ENCODE data around the gene DOCK6. TPM values are rescaled to one million over a fixed set of nuclear protein-coding genes. Genes with fewer than 3 reads are reported as not detected.
A peak's percentile ranks its signal among the peaks of the same experiment; 100 is the strongest.

The DOCK6 gene
- total and polyA plus RNA-seq, 10 of the 15 experiments (the other 5 are each of a cell fraction or from before 2014, with no cell fraction given): 0.76 to 24.8 (median 4.7) TPM

DNA sequence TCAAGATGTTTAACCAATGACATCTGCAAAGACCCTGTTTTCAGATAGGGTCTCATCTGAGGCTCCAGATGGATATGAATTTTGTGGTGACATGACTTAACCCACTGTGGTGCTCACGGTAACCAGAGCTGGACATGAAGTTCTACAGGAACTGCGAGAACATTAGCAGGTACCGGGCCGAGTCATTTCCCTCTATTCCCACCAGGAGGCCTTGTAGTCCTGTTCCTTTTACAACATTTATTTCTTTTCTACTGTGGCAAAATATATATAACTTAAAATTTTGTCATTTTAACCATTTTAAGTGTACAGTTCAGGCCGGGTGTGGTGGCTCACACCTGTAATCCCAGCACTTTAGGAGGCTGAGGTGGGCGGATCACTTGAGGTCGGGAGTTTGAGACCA lies 26.0 kb upstream of the DOCK6 start:
- H3K4me2 ChIP-seq (ENCODE audit: control insufficient read depth, insufficient read depth): no peak overlapping the region
- WGBS (ENCODE audit: insufficient coverage, insufficient replicate concordance, low lambda C conversion rate, missing lambda C conversion rate): 42% methylated on average over 7 of the region's 7 CpGs
- no peaks in the 10 kb centered on the region for H3K27me3 ChIP-seq (replicated peaks in 1 of 2; ENCODE audit: control insufficient read depth in 2 of 2, insufficient read depth in 2 of 2, low read length in 1 of 2)
- H3K9me3 ChIP-seq (replicated peaks; ENCODE audit: control insufficient read depth, insufficient read depth, low read length): no peaks in the 10 kb centered on the region
- POLR2A ChIA-PET: no interaction called here
- RAD21 ChIA-PET (ENCODE audit: unreplicated experiment): no interaction called here
- ATAC-seq (peak; percentile 52; the same call in 1 of the 3 replicates), DNase-seq (ENCODE audit: low read depth, low spot score) (no peak), FAIRE-seq (peak; percentile 61)
- H3K27ac ChIP-seq (ENCODE audit: control insufficient read depth, insufficient read depth): no peak overlapping the region
- intact Hi-C loops (cut with micrococcal nuclease; ENCODE audit: unreplicated experiment): no loop called here
- peaks cover 4% of the 10 kb centered on the region for H3K4me1 ChIP-seq (ENCODE audit: control insufficient read depth, insufficient read depth, low read length)
- in situ Hi-C loops (cut with MboI): no loop called here
- H3K9ac ChIP-seq (ENCODE audit: control insufficient read depth, insufficient read depth, low read length): no peak overlapping the region
- BruUV-seq (replicated peaks): no TSS peak
- H2AFZ ChIP-seq (ENCODE audit: control insufficient read depth, low read depth, low read length): no peak overlapping the region
- CTCF ChIA-PET: interaction anchor here (1.0 kb wide), 1 partner anchor 194 kb away, joined by 4 read pairs; no protein-coding TSS in a partner anchor
- H3K79me2 ChIP-seq (ENCODE audit: control insufficient read depth, insufficient read depth, low read length): no peaks in the 10 kb centered on the region
- TF ChIP-seq SREBF2 (IDR thresholded peaks at IDR 0.05; ENCODE audit: low read length): no peak
- no peak for TF ChIP-seq FOXK2 (IDR thresholded peaks at IDR 0.05)
- TF ChIP-seq, protein P1, sequence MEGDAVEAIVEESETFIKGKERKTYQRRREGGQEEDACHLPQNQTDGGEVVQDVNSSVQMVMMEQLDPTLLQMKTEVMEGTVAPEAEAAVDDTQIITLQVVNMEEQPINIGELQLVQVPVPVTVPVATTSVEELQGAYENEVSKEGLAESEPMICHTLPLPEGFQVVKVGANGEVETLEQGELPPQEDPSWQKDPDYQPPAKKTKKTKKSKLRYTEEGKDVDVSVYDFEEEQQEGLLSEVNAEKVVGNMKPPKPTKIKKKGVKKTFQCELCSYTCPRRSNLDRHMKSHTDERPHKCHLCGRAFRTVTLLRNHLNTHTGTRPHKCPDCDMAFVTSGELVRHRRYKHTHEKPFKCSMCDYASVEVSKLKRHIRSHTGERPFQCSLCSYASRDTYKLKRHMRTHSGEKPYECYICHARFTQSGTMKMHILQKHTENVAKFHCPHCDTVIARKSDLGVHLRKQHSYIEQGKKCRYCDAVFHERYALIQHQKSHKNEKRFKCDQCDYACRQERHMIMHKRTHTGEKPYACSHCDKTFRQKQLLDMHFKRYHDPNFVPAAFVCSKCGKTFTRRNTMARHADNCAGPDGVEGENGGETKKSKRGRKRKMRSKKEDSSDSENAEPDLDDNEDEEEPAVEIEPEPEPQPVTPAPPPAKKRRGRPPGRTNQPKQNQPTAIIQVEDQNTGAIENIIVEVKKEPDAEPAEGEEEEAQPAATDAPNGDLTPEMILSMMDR (IDR thresholded peaks at IDR 0.05 in 2 of 3, conservative IDR thresholded peaks at IDR 0.05 in 1 of 3; ENCODE audit: control insufficient read depth in 2 of 3, extremely low read depth in 1 of 3, insufficient read depth in 1 of 3, low read depth in 3 of 3, low read length in 3 of 3): peak; percentile 34 to 51 (median 38); a peak in 4 of 6 replicates
- peak; percentile 31 for TF ChIP-seq RAD21 (IDR thresholded peaks at IDR 0.05; ENCODE audit: insufficient read depth, low read depth, low read length)
- TF ChIP-seq SIN3A (IDR thresholded peaks at IDR 0.05; ENCODE audit: low read depth, low read length): no peak
- peak; percentile 26; the same call in 1 of the 2 replicates for TF ChIP-seq SMC3 (IDR thresholded peaks at IDR 0.05; ENCODE audit: borderline replicate concordance, low read length)
- TF ChIP-seq NR2C2 (IDR thresholded peaks at IDR 0.05; ENCODE audit: borderline replicate concordance, control insufficient read depth, insufficient read length, low read depth): no peak
- no peak for TF ChIP-seq SUZ12 (IDR thresholded peaks at IDR 0.05; ENCODE audit: unreplicated experiment)
- H3K4me3 ChIP-seq: no peak overlapping the region
- H3K36me3 ChIP-seq (ENCODE audit: control insufficient read depth in 2 of 2, insufficient read depth in 2 of 2, low read length in 1 of 2): no peaks in the 10 kb centered on the region
- SMC1A ChIA-PET (ENCODE audit: uncharacterized antibody, unreplicated experiment): no interaction called here
- H4K20me1 ChIP-seq (ENCODE audit: control insufficient read depth, insufficient read depth): no peaks in the 10 kb centered on the region
